PC-3 (cell line): ENCODE measurements around the gene GIMAP2. TPM values are rescaled to one million over a fixed set of nuclear protein-coding genes. Genes with fewer than 3 reads are reported as not detected.

ENCODE experiments used
- ATAC-seq: fragments of 200-7000 bp; cut with Tn5 transposase; 2 replicates; pipeline ENCODE4 v1.9.1; 2020; ENCODE audit warnings: mild to moderate bottlenecking, moderate library complexity
- BruUV-seq: library from RNA; stranded (reverse); fragments of 400-500 nt; replicated peaks from 2 replicates; lab custom pipeline; 2021; lab: Mats Ljungman, UMichigan
- CTCF ChIA-PET: fragments of 300-600 bp; sonication (Branson Sonifier 250); formaldehyde crosslinking; loops from one replicate; lab custom pipeline; 2022; ENCODE audit warnings: antibody characterized with exemption; lab: Charles Lee
- POLR2A ChIA-PET: fragments of 300-600 bp; sonication (Branson Sonifier 250); formaldehyde crosslinking; loops from one replicate; lab custom pipeline; 2022; ENCODE audit warnings: antibody characterized with exemption; ENCODE audit not compliant: unreplicated experiment; lab: Charles Lee
- DNase-seq: peaks from one replicate; pipeline ENCODE4 v3.0.0-alpha.2; 2015
- H2AFZ ChIP-seq: fragments of 300-600 bp; sonication (generic); 2 replicates; pipeline ENCODE4 v1.6.0; 2016; ENCODE audit warnings: antibody characterized with exemption, low read length
- H3F3A ChIP-seq: fragments of 300-600 bp; sonication (generic); one replicate; pipeline ENCODE4 v1.6.0; 2017; ENCODE audit warnings: antibody characterized with exemption, low read length, control low read depth, mild to moderate bottlenecking; ENCODE audit not compliant: unreplicated experiment
- H3K27ac ChIP-seq: fragments of 300-600 bp; sonication (generic); 2 replicates; pipeline ENCODE4 v1.5.1; 2016; ENCODE audit warnings: mild to moderate bottlenecking, low read length
- H3K27me3 ChIP-seq: fragments of 300-600 bp; sonication (generic); 2 replicates; pipeline ENCODE4 v1.6.1; 2016; ENCODE audit warnings: low read length, mixed read lengths
- H3K36me3 ChIP-seq: fragments of 300-600 bp; sonication (generic); 2 replicates; pipeline ENCODE4 v1.6.1; 2016; ENCODE audit warnings: low read depth, mixed run types, low read length, mixed read lengths
- H3K4me1 ChIP-seq: fragments of 300-600 bp; sonication (generic); 2 replicates; pipeline ENCODE4 v1.5.1; 2016; ENCODE audit warnings: low read length; ENCODE audit not compliant: insufficient read depth
- H3K4me2 ChIP-seq: fragments of 300-600 bp; sonication (generic); 2 replicates; pipeline ENCODE4 v1.6.0; 2016; ENCODE audit warnings: low read length
- H3K4me3 ChIP-seq: fragments of 300-600 bp; sonication (generic); 2 replicates; pipeline ENCODE4 v1.5.1; 2016; ENCODE audit warnings: mild to moderate bottlenecking, low read length, mixed read lengths
- H3K79me2 ChIP-seq: fragments of 300-600 bp; sonication (generic); 2 replicates; pipeline ENCODE4 v1.6.1; 2017; ENCODE audit warnings: low read length, mixed read lengths
- H3K9ac ChIP-seq: fragments of 300-600 bp; sonication (generic); 2 replicates; pipeline ENCODE4 v1.6.0; 2016; ENCODE audit warnings: mild to moderate bottlenecking, low read length
- H3K9me2 ChIP-seq: fragments of 300-600 bp; sonication (generic); replicated peaks from 2 replicates; pipeline ENCODE4 v1.6.1; 2016; ENCODE audit warnings: mixed run types, low read length, mixed read lengths
- H3K9me3 ChIP-seq: fragments of 300-600 bp; sonication (generic); 2 replicates; pipeline ENCODE4 v1.6.1; 2016; ENCODE audit warnings: low read length, mixed read lengths
- H4K20me1 ChIP-seq: fragments of 300-600 bp; sonication (generic); 2 replicates; pipeline ENCODE4 v1.6.1; 2016; ENCODE audit warnings: low read length, mixed read lengths
- CTCF ChIP-seq: fragments of 300-600 bp; sonication (generic); conservative IDR thresholded peaks from 2 replicates; pipeline ENCODE4 v1.5.1; 2017; ENCODE audit warnings: antibody characterized with exemption, low read depth, mild to moderate bottlenecking, low read length
- EZH2 ChIP-seq: fragments of 300-600 bp; sonication (generic); IDR thresholded peaks from one replicate; pipeline ENCODE4 v1.6.1; 2017; ENCODE audit warnings: antibody characterized with exemption, mild to moderate bottlenecking, low read length; ENCODE audit not compliant: unreplicated experiment
- EZH2phosphoT487 ChIP-seq: fragments of 300-600 bp; sonication (generic); IDR thresholded peaks from 2 replicates; pipeline ENCODE4 v1.6.1; 2018; ENCODE audit warnings: mild to moderate bottlenecking, antibody characterized with exemption, low read length, borderline replicate concordance
- intact Hi-C: fragments of 100-400 bp; cut with micrococcal nuclease; formaldehyde crosslinking; loops from 2 replicates; pipeline ENCODE4 v1.9.0; 2023
- total RNA-seq: library from RNA; depleted of rRNA; stranded (reverse); fragments of >200 nt; gene quantifications from 2 replicates; pipeline ENCODE4 v1.2.3, GENCODE V29; 2014

Gene GIMAP2
- total RNA-seq, 1 experiment from 2014 or later, result not detected

- POLR2A ChIA-PET, result no interaction called here
- no peaks in the 10 kb centered on the region for H3K79me2 ChIP-seq
- CTCF ChIA-PET, result no interaction called here
- H3F3A ChIP-seq, result no peaks in the 10 kb centered on the region
- DNase-seq (no peak), ATAC-seq (no peak)
- intact Hi-C loops, result no loop called here
- no peak overlapping the region for H2AFZ ChIP-seq
- no peak overlapping the region for H3K27ac ChIP-seq
- peaks cover 10% of the 10 kb centered on the region; the same call in 1 of the 2 replicates for H3K4me1 ChIP-seq
- H3K27me3 ChIP-seq, result peaks cover 25% of the 10 kb centered on the region
- H3K9me2 ChIP-seq, result no peaks in the 10 kb centered on the region
- no peak overlapping the region for H3K9ac ChIP-seq
- H3K9me3 ChIP-seq, result no peaks in the 10 kb centered on the region
- H4K20me1 ChIP-seq, result no peaks in the 10 kb centered on the region
- no peak overlapping the region for H3K4me3 ChIP-seq
- H3K36me3 ChIP-seq, result no peaks in the 10 kb centered on the region
- TF ChIP-seq EZH2phosphoT487 (no peak), EZH2 (no peak), CTCF (no peak)
- no peak overlapping the region for H3K4me2 ChIP-seq
- BruUV-seq, result no TSS peak
Observed at GRCh38 chr7:150735596-150736358, 50.3 kb downstream of the GIMAP2 start.

- Histone ChIP-seq H3K4me1 (peaks cover 10% of the 10 kb centered on the region; the same call in 1 of the 2 replicates), H3K4me3 (no peak overlapping the region), H4K20me1 (no peaks in the 10 kb centered on the region), H3K27me3 (peaks cover 29% of the 10 kb centered on the region), H3K36me3 (no peaks in the 10 kb centered on the region), H3F3A (no peaks in the 10 kb centered on the region), H3K9me3 (no peaks in the 10 kb centered on the region), H3K27ac (no peak overlapping the region), H2AFZ (no peak overlapping the region), H3K79me2 (no peaks in the 10 kb centered on the region), H3K9ac (no peak overlapping the region), H3K4me2 (no peak overlapping the region), H3K9me2 (no peaks in the 10 kb centered on the region)
- ChIA-PET POLR2A (no interaction called here), CTCF (no interaction called here)
- ATAC-seq (no peak), DNase-seq (no peak)
- intact Hi-C loops, result no loop called here
- no TSS peak for BruUV-seq
- no peak for TF ChIP-seq EZH2phosphoT487
- no peak for TF ChIP-seq EZH2
- no peak for TF ChIP-seq CTCF
Observed at GRCh38 chr7:150736864-150737263, 51.4 kb downstream of the GIMAP2 start.
